SU-DHL-6 (cell line): Measurements from ENCODE around the gene FOLR3.

ENCODE experiments used
- H2AFZ ChIP-seq: fragments of 200-600 bp; sonication (generic); 2 replicates; pipeline ENCODE4 v1.6.1; 2014; ENCODE audit warnings: low read depth, mild to moderate bottlenecking, moderate library complexity, mixed read lengths, antibody characterized with exemption, low read length; ENCODE audit not compliant: severe bottlenecking
- H3F3A ChIP-seq: fragments of 200-600 bp; shearing (Covaris generic); 2 replicates; pipeline ENCODE4 v1.6.0; 2016; ENCODE audit warnings: antibody characterized with exemption, mild to moderate bottlenecking; ENCODE audit not compliant: insufficient read depth
- H3K27ac ChIP-seq: fragments of 200-600 bp; sonication (generic); 2 replicates; pipeline ENCODE4 v1.5.1; 2016; ENCODE audit warnings: low read depth, mild to moderate bottlenecking, low read length, moderate library complexity, mixed read lengths
- H3K27me3 ChIP-seq: fragments of 200-600 bp; sonication (generic), shearing (Covaris generic); 2 replicates; pipeline ENCODE4 v1.6.0; 2014; ENCODE audit warnings: mild to moderate bottlenecking, low read length
- H3K36me3 ChIP-seq: fragments of 200-600 bp; sonication (generic); 2 replicates; pipeline ENCODE4 v1.6.1; 2014; ENCODE audit warnings: mild to moderate bottlenecking, low read length, mixed read lengths
- H3K4me2 ChIP-seq: fragments of 300-600, 200-600 bp; shearing (Covaris generic), sonication (generic); 2 replicates; pipeline ENCODE4 v1.6.0; 2014; ENCODE audit warnings: low read length, low read depth, mild to moderate bottlenecking; ENCODE audit not compliant: poor library complexity, severe bottlenecking
- H3K4me3 ChIP-seq: fragments of 200-600 bp; sonication (generic); 2 replicates; pipeline ENCODE4 v1.5.1; 2014; ENCODE audit warnings: antibody characterized with exemption, low read length, mild to moderate bottlenecking, mixed read lengths; ENCODE audit not compliant: insufficient read depth, poor library complexity, severe bottlenecking
- H3K79me2 ChIP-seq: fragments of 200-600 bp; sonication (generic); 2 replicates; pipeline ENCODE4 v1.6.1; 2014; ENCODE audit warnings: mild to moderate bottlenecking, low read length, moderate library complexity; ENCODE audit not compliant: insufficient read depth
- H3K9ac ChIP-seq: fragments of 200-600 bp; sonication (generic); 2 replicates; pipeline ENCODE4 v1.7.0; 2014; ENCODE audit warnings: mild to moderate bottlenecking, low read length
- H3K9me2 ChIP-seq: fragments of 200-600 bp; sonication (generic); replicated peaks from 2 replicates; pipeline ENCODE4 v1.6.1; 2014; ENCODE audit warnings: low read length; ENCODE audit not compliant: insufficient read depth
- H3K9me3 ChIP-seq: fragments of 200-600 bp; sonication (generic); 2 replicates; pipeline ENCODE4 v1.6.1; 2014; ENCODE audit warnings: low read length, mixed read lengths; ENCODE audit not compliant: insufficient read depth
- H4K20me1 ChIP-seq: fragments of 200-600 bp; sonication (generic); 2 replicates; pipeline ENCODE4 v1.6.1; 2014; ENCODE audit warnings: low read depth, mild to moderate bottlenecking, antibody characterized with exemption, low read length, moderate library complexity, mixed read lengths
- EZH2phosphoT487 ChIP-seq: fragments of 200-600 bp; sonication (generic), shearing (Covaris generic); conservative IDR thresholded peaks from 2 replicates; pipeline ENCODE4 v1.6.1; 2018; ENCODE audit warnings: mild to moderate bottlenecking, antibody characterized with exemption, low read length, moderate library complexity, mixed read lengths
- TF ChIP-seq, protein P1 (sequence below): fragments of 200-600 bp; sonication (generic); IDR thresholded peaks from one replicate; pipeline ENCODE4 v1.5.1; 2017; ENCODE audit warnings: antibody characterized with exemption, mild to moderate bottlenecking, low read length, moderate library complexity; ENCODE audit not compliant: insufficient read depth, poor library complexity, severe bottlenecking

FOLR3 gene

DNA sequence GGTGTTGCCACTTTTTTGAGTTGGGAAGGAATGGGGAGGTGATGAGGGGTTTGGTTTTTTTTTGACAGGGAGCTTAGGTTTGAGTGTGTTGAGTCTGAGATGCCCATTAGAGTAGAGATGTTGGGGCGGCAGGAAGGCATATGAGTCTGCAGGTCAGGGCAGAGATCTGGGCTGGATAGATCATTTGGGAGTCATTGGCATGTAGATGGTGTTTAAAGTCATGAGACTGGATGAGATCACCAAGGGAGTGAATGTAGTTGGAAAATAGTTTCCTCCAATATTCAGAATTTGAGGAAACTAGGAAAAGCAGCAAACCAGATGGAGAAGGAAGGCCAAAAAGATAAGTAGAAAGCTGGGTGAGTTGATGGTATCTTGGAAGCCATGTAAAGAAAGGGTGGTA, 21.0 kb upstream of the FOLR3 start:
- no peaks in the 10 kb centered on the region for H3K9me2 ChIP-seq
- H2AFZ ChIP-seq: no peak overlapping the region
- no peaks in the 10 kb centered on the region for H3K27me3 ChIP-seq
- no peaks in the 10 kb centered on the region; the same call in 1 of the 2 replicates for H3F3A ChIP-seq
- no peaks in the 10 kb centered on the region for H3K9me3 ChIP-seq
- H3K79me2 ChIP-seq: no peaks in the 10 kb centered on the region; the same call in 1 of the 2 replicates
- H3K36me3 ChIP-seq: no peaks in the 10 kb centered on the region
- no peak overlapping the region for H3K4me3 ChIP-seq
- no peak overlapping the region for H3K9ac ChIP-seq
- H4K20me1 ChIP-seq: no peaks in the 10 kb centered on the region
- TF ChIP-seq, protein P1, sequence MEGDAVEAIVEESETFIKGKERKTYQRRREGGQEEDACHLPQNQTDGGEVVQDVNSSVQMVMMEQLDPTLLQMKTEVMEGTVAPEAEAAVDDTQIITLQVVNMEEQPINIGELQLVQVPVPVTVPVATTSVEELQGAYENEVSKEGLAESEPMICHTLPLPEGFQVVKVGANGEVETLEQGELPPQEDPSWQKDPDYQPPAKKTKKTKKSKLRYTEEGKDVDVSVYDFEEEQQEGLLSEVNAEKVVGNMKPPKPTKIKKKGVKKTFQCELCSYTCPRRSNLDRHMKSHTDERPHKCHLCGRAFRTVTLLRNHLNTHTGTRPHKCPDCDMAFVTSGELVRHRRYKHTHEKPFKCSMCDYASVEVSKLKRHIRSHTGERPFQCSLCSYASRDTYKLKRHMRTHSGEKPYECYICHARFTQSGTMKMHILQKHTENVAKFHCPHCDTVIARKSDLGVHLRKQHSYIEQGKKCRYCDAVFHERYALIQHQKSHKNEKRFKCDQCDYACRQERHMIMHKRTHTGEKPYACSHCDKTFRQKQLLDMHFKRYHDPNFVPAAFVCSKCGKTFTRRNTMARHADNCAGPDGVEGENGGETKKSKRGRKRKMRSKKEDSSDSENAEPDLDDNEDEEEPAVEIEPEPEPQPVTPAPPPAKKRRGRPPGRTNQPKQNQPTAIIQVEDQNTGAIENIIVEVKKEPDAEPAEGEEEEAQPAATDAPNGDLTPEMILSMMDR: no peak
- TF ChIP-seq EZH2phosphoT487: no peak
- no peak overlapping the region for H3K27ac ChIP-seq
- H3K4me2 ChIP-seq: no peak overlapping the region

DNA sequence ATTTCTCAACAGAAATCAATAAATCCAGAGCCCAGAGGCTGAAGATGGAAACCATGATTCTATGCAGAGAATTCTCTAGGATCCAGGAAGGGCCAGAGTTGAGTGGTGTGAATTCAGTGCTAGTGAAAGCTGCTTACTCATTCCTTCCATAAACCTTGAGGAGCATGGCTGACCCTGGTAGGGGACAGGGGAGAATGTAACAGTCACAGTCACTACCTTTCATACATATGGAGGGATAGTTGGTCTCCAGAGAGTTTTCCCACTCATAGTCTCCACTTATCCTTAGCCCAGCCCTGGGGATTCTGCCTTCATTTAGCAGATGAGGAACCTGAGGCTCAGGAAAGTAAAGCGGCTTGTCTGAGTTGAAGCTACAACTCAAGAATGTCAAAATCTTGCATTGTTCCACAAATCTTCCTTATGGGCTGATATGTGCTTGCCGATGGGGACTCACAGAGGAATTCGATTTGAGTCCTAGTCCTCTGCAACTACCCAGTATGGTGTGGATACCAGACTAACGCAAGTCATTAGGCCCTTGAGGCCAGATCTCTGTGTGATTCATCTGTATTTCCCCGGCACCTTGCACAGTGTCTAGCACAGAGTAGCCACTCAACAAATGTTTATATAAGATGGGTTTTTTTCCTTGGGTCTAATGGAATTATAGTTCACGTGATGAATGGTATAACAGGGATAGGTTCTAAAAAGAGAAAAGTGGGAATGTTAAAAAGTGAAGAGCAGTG, 19.3 kb upstream of the FOLR3 start:
- H3F3A ChIP-seq: no peaks in the 10 kb centered on the region; the same call in 1 of the 2 replicates
- no peaks in the 10 kb centered on the region for H3K9me2 ChIP-seq
- no peaks in the 10 kb centered on the region for H4K20me1 ChIP-seq
- no peaks in the 10 kb centered on the region; the same call in 1 of the 2 replicates for H3K79me2 ChIP-seq
- H3K4me3 ChIP-seq: no peak overlapping the region
- no peak overlapping the region for H2AFZ ChIP-seq
- H3K9ac ChIP-seq: no peak overlapping the region
- H3K4me2 ChIP-seq: no peak overlapping the region
- no peaks in the 10 kb centered on the region for H3K27me3 ChIP-seq
- no peaks in the 10 kb centered on the region for H3K9me3 ChIP-seq
- H3K27ac ChIP-seq: no peak overlapping the region
- no peak for TF ChIP-seq EZH2phosphoT487
- TF ChIP-seq, protein P1: no peak
- H3K36me3 ChIP-seq: no peaks in the 10 kb centered on the region

DNA sequence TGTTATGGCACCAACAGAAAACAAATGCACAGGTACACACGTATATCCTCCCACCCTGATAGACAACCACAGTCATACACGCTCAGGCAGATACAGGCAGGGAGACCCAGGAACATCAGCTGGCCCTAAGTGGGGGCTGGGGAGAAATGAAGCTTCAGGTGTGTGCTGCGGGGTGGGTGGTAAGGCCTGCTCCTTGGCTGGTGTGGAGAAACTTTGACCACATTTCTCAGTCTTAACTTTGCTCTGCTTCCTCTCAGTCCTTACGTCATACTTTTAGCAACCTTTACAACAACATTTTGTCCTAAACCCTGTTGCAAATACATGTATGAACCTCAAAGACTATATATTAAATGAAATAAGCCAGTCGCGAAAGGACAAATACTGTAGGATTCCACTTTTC, 16.3 kb upstream of the FOLR3 start:
- Histone ChIP-seq H3K4me3 (no peak overlapping the region), H3K36me3 (no peaks in the 10 kb centered on the region), H3K9me2 (no peaks in the 10 kb centered on the region), H3K9ac (no peak overlapping the region), H3K4me2 (no peak overlapping the region), H3F3A (no peaks in the 10 kb centered on the region; the same call in 1 of the 2 replicates), H3K9me3 (peaks cover 8% of the 10 kb centered on the region; the same call in 1 of the 2 replicates), H4K20me1 (no peaks in the 10 kb centered on the region), H2AFZ (no peak overlapping the region), H3K79me2 (no peaks in the 10 kb centered on the region), H3K27me3 (no peaks in the 10 kb centered on the region), H3K27ac (no peak overlapping the region)
- TF ChIP-seq, protein P1: no peak
- TF ChIP-seq EZH2phosphoT487: no peak
